PC-3 (cell line): ENCODE measurements around the gene ABHD2.

Experiments
- EZH2 ChIP-seq: fragments of 300-600 bp; sonication (generic); IDR thresholded peaks from one replicate; pipeline ENCODE4 v1.6.1; 2017; ENCODE audit warnings: antibody characterized with exemption, mild to moderate bottlenecking, low read length; ENCODE audit not compliant: unreplicated experiment
- TF ChIP-seq, protein P1 (sequence below): fragments of 300-600 bp; sonication (generic); conservative IDR thresholded peaks from 2 replicates; pipeline ENCODE4 v1.5.1; 2017; ENCODE audit warnings: antibody characterized with exemption, low read depth, mild to moderate bottlenecking, low read length

DNA sequence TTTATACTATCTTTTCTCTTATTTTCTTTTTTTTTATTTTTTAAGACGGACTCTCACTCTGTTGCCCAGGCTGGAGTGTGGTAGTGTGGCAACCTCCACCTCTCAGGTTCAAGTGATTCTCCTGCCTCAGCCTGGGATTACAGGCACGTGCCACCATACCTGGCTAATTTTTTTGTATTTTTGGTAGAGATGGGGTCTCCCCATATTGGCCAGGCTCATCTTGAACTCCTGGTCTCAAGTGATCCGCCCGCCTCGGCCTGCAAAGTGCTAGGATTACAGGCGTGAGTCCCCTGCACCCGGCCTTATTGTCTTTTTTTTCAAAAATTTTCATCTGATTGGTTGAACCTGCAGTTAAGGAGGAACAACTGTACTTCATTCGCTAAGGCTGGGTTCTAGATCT, 21.8 kb downstream of the ABHD2 start:
- TF ChIP-seq, protein P1, sequence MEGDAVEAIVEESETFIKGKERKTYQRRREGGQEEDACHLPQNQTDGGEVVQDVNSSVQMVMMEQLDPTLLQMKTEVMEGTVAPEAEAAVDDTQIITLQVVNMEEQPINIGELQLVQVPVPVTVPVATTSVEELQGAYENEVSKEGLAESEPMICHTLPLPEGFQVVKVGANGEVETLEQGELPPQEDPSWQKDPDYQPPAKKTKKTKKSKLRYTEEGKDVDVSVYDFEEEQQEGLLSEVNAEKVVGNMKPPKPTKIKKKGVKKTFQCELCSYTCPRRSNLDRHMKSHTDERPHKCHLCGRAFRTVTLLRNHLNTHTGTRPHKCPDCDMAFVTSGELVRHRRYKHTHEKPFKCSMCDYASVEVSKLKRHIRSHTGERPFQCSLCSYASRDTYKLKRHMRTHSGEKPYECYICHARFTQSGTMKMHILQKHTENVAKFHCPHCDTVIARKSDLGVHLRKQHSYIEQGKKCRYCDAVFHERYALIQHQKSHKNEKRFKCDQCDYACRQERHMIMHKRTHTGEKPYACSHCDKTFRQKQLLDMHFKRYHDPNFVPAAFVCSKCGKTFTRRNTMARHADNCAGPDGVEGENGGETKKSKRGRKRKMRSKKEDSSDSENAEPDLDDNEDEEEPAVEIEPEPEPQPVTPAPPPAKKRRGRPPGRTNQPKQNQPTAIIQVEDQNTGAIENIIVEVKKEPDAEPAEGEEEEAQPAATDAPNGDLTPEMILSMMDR, result no peak
- no peak for TF ChIP-seq EZH2
